Ovary (tissue), 3 donors: ENCODE data around the gene PPP6R1.

Experiments used
- CTCF ChIP-seq, 3 donors: fragments of 450-650 bp in 2 of 3; fragments of 200-600 bp in 1 of 3; IDR thresholded peaks; one replicate each; pipeline versions ENCODE4 v1.5.1 to v1.8.0; 2016 to 2022; ENCODE audit warnings: antibody characterized with exemption in 3 of 3, mild to moderate bottlenecking in 1 of 3
- POLR2A ChIP-seq: fragments of 450-650 bp; IDR thresholded peaks from one replicate; pipeline ENCODE4 v1.6.1; 2017; ENCODE audit warnings: antibody characterized with exemption, mild to moderate bottlenecking, moderate library complexity
- donor health status: DM: no; HTN: no; CAD: no.

GRCh38 chr19:55239004-55239403 lies 19.8 kb downstream of the PPP6R1 start:
- TF ChIP-seq POLR2A (no peak), CTCF (IDR thresholded peaks at IDR 0.05) (no peak)
